Measurements from ENCODE around the gene TENM4. TPM values are rescaled to one million over a fixed set of nuclear protein-coding genes. Genes with fewer than 3 reads are reported as not detected.

TENM4 gene
- total and polyA plus RNA-seq, 4 donors = 0.02 to 0.33 (median 0.14) TPM

DNA sequence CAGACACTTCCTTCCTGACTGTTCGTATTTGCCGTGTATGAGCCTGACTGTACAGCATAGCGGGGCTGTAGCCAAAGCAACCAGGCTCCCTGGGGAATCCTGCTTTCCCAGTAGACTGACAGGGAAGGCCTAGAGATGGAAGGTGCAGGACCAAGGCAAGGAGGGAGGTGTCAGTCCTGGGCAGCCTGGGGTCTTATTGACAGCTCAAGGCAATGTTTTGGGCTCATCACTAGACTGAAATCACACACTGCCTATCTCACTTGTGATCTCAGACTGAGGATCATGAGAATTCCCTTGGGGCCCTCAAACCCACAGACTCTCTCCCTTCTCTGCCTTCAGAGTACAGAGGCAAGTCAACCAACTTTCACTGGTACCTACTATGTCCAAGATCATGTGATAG, 519.3 kb downstream of the TENM4 start:
- no peaks in the 10 kb centered on the region for H3K9me3 ChIP-seq (ENCODE audit: control insufficient read depth in 4 of 4, low read length in 3 of 4)
- no peak for TF ChIP-seq NR2F2 (IDR thresholded peaks at IDR 0.05)
- TF ChIP-seq HNF4G (IDR thresholded peaks at IDR 0.05) = no peak
- TF ChIP-seq CTCF (IDR thresholded peaks at IDR 0.05; ENCODE audit: low read depth, low read length, missing input control) = no peak
- TF ChIP-seq FOXA1 (IDR thresholded peaks at IDR 0.05) = no peak
- no peak for TF ChIP-seq SP1 (IDR thresholded peaks at IDR 0.05)
- TF ChIP-seq HNF4A (conservative IDR thresholded peaks at IDR 0.05) = no peak
- no peak for TF ChIP-seq ZBTB33 (IDR thresholded peaks at IDR 0.05)
- no peak for TF ChIP-seq EGR1 (IDR thresholded peaks at IDR 0.05; ENCODE audit: low read depth in 2 of 2)
- TF ChIP-seq, protein P1, sequence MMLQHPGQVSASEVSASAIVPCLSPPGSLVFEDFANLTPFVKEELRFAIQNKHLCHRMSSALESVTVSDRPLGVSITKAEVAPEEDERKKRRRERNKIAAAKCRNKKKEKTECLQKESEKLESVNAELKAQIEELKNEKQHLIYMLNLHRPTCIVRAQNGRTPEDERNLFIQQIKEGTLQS (IDR thresholded peaks at IDR 0.05) = no peak
- no peak for TF ChIP-seq RAD21 (IDR thresholded peaks at IDR 0.05)
- H3K27me3 ChIP-seq (ENCODE audit: control insufficient read depth in 4 of 4, insufficient read depth in 4 of 4, low read length in 3 of 4) = peaks cover 0 to 5% (median 0%) of the 10 kb centered on the region in 4 donors
- no peaks in the 10 kb centered on the region for H3K36me3 ChIP-seq (ENCODE audit: control insufficient read depth in 4 of 4, insufficient read depth in 3 of 4, low read depth in 1 of 4, low read length in 3 of 4)
- no peak overlapping the region for H3K9ac ChIP-seq (ENCODE audit: low read depth in 1 of 2, low read length in 2 of 2)
- H3K4me1 ChIP-seq (ENCODE audit: control insufficient read depth in 4 of 4, insufficient read depth in 4 of 4, low read length in 3 of 4) = no peaks in the 10 kb centered on the region
- no peak overlapping the region for H3K4me3 ChIP-seq (ENCODE audit: low read depth in 1 of 3, low read length in 3 of 3)
- 83% methylated on average over 3 of the region's 3 CpGs for WGBS
- H3K27ac ChIP-seq (ENCODE audit: low read depth in 1 of 2, low read length in 2 of 2) = no peak overlapping the region
- DNase-seq (ENCODE audit: low spot score) = no peak

DNA sequence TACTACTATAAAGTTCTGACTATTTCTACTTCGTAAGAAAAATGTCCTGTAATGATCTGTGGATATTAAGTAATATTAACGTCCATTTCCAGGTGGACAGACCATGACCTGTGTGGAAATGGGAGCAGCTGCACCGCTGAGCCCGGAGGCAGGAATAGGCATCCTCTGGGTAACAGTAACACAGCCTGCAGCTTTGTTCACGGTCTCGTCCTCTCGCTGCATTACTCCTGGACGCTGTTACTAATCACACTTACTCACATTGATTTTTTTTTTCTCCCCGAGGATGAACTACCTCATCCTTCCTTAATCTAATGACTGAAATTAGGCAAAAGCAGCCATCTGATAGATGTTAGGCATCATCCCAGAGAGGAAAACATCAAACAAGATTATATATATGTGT, 520.5 kb downstream of the TENM4 start:
- no peak for DNase-seq (ENCODE audit: low spot score)
- TF ChIP-seq FOXA2 (IDR thresholded peaks at IDR 0.05) (no peak), HNF4G (IDR thresholded peaks at IDR 0.05) (no peak)
- no peak overlapping the region for H3K27ac ChIP-seq (ENCODE audit: low read depth in 1 of 2, low read length in 2 of 2)
- H3K36me3 ChIP-seq (ENCODE audit: control insufficient read depth in 4 of 4, insufficient read depth in 3 of 4, low read depth in 1 of 4, low read length in 3 of 4) = no peaks in the 10 kb centered on the region
- H3K9me3 ChIP-seq (ENCODE audit: control insufficient read depth in 4 of 4, low read length in 3 of 4) = no peaks in the 10 kb centered on the region
- no peaks in the 10 kb centered on the region for H3K4me1 ChIP-seq (ENCODE audit: control insufficient read depth in 4 of 4, insufficient read depth in 4 of 4, low read length in 3 of 4)
- no peak overlapping the region for H3K4me3 ChIP-seq (ENCODE audit: low read depth in 1 of 3, low read length in 3 of 3)
- WGBS = 74% methylated on average over 9 of the region's 9 CpGs
- H3K27me3 ChIP-seq (ENCODE audit: control insufficient read depth in 4 of 4, insufficient read depth in 4 of 4, low read length in 3 of 4) = peaks cover 0 to 5% (median 0%) of the 10 kb centered on the region in 4 donors
- no peak overlapping the region for H3K9ac ChIP-seq (ENCODE audit: low read depth in 1 of 2, low read length in 2 of 2)

GRCh38 chr11:78916759-78917158, 524.1 kb downstream of the TENM4 start:
- H3K27ac ChIP-seq (ENCODE audit: low read depth in 1 of 2, low read length in 2 of 2) = no peak overlapping the region
- TF ChIP-seq HNF4A (conservative IDR thresholded peaks at IDR 0.05) (no peak), RAD21 (IDR thresholded peaks at IDR 0.05) (peak; percentile 45 to 54)
- DNase-seq (ENCODE audit: low spot score) = no peak
- no peaks in the 10 kb centered on the region for H3K4me1 ChIP-seq (ENCODE audit: control insufficient read depth in 4 of 4, insufficient read depth in 4 of 4, low read length in 3 of 4)
- peaks cover 0 to 5% (median 0%) of the 10 kb centered on the region in 4 donors for H3K27me3 ChIP-seq (ENCODE audit: control insufficient read depth in 4 of 4, insufficient read depth in 4 of 4, low read length in 3 of 4)
- no peaks in the 10 kb centered on the region for H3K36me3 ChIP-seq (ENCODE audit: control insufficient read depth in 4 of 4, insufficient read depth in 3 of 4, low read depth in 1 of 4, low read length in 3 of 4)
- no peak overlapping the region for H3K4me3 ChIP-seq (ENCODE audit: low read depth in 1 of 3, low read length in 3 of 3)
- H3K9ac ChIP-seq (ENCODE audit: low read depth in 1 of 2, low read length in 2 of 2) = no peak overlapping the region
- 84% methylated on average over 1 of the region's 1 CpG for WGBS
- H3K9me3 ChIP-seq (ENCODE audit: control insufficient read depth in 4 of 4, low read length in 3 of 4) = peaks cover 0 to 2% (median 0%) of the 10 kb centered on the region in 4 donors
